ENCODE results near the gene CRACR2A.

CRACR2A gene

DNA sequence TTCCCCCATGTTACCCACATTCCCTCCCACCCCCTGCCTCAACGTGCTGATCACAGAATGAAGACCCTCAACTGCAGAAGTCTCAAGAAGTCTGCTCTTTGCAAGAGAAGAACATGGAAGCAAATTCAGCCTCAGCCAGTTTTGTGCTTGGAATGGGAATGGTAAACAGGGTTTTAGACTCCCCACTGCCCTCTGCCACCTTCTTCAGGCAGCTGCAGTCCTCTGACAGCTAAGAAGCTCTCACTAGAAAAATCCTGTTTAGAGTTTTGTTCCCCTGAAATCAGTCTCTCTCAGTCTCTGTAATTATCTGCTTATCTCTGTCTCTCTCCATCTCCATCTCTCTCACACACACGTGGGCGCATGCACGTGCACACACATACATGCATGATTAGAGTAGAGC, 85.4 kb downstream of the CRACR2A start:
- TF ChIP-seq, protein P1, sequence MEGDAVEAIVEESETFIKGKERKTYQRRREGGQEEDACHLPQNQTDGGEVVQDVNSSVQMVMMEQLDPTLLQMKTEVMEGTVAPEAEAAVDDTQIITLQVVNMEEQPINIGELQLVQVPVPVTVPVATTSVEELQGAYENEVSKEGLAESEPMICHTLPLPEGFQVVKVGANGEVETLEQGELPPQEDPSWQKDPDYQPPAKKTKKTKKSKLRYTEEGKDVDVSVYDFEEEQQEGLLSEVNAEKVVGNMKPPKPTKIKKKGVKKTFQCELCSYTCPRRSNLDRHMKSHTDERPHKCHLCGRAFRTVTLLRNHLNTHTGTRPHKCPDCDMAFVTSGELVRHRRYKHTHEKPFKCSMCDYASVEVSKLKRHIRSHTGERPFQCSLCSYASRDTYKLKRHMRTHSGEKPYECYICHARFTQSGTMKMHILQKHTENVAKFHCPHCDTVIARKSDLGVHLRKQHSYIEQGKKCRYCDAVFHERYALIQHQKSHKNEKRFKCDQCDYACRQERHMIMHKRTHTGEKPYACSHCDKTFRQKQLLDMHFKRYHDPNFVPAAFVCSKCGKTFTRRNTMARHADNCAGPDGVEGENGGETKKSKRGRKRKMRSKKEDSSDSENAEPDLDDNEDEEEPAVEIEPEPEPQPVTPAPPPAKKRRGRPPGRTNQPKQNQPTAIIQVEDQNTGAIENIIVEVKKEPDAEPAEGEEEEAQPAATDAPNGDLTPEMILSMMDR (IDR thresholded peaks at IDR 0.05) = no peak

DNA sequence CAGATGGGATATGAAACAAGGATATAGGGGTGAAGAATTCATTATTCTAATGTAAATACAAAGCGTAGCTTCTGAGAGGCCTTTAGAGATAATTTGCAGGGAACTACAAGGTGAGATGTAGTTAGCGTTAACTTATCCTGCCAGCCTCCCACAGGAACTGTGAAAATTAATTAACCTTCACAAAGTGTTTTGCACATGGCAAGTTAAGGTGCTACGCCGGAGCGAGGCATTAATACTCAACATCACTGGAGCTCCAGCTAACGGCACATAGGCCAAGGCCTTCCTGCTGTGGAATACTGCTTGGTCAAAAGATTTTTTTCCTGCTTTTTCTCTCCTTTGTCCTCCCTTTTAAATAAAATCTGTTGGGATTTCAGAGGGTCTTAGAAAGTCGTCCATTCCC, 86.5 kb downstream of the CRACR2A start:
- TF ChIP-seq, protein P1 (IDR thresholded peaks at IDR 0.05) = no peak

GRCh38 chr12:3662521-3662921, 90.4 kb downstream of the CRACR2A start:
- TF ChIP-seq, protein P1 (IDR thresholded peaks at IDR 0.05) = no peak

GRCh38 chr12:3661028-3661427, 91.9 kb downstream of the CRACR2A start:
- TF ChIP-seq, protein P1 (IDR thresholded peaks at IDR 0.05) = no peak

GRCh38 chr12:3658327-3659163, 94.4 kb downstream of the CRACR2A start:
- TF ChIP-seq, protein P1 (IDR thresholded peaks at IDR 0.05) = peak; percentile 66

GRCh38 chr12:3656946-3657622, 95.8 kb downstream of the CRACR2A start:
- TF ChIP-seq, protein P1 (IDR thresholded peaks at IDR 0.05) = no peak

DNA sequence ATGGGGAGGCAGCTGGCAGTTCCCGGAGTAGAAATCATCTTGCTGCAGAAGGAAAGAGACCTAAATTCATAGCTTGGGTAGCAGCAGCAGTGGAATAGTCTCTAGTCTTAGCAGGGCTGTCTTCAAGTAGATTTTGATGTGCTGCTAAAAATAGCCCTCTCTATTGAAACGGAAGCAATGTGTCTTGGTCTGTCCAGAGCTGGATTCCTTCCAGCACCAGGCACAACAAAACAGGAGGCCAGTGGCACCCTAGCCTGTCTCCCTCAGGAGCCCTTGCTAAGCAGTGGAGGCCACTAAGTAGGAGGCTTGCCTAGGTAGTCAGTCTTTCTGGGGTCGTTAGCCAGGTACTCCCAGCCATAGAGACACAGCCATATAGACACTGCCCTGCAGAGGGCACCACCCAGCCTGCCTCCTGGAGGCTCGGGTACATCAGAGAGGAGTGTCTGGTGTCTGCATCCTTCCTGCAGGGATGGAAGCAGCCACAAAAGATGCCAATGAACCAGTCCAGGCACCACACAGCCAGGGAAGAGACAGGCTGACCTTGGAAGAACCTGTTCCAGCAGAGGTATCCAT, 97.5 kb downstream of the CRACR2A start:
- TF ChIP-seq, protein P1 (IDR thresholded peaks at IDR 0.05) = peak; percentile 50
